ENCODE data around the gene CDH22.

Gene CDH22

DNA sequence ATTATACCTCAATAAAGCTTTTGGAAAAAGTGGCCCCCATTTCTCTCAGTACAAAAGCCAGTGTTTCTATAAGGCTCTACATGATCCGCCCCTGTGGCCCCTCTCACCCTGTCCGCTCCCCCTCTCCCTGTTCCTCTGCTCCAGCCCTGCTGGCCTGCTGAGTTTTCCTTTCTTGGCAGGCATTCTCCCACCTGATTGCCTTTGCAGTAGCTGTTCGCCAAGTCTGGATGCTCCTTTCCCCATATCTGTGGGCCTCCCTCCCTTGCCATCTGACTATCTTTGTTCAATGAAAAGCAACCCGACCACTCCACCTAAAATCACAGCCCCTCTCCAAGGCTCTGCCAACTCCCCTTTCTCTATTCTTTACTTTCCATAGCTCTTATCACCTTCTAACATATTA lies 33.2 kb downstream of the CDH22 start:
- TF ChIP-seq, protein P1, sequence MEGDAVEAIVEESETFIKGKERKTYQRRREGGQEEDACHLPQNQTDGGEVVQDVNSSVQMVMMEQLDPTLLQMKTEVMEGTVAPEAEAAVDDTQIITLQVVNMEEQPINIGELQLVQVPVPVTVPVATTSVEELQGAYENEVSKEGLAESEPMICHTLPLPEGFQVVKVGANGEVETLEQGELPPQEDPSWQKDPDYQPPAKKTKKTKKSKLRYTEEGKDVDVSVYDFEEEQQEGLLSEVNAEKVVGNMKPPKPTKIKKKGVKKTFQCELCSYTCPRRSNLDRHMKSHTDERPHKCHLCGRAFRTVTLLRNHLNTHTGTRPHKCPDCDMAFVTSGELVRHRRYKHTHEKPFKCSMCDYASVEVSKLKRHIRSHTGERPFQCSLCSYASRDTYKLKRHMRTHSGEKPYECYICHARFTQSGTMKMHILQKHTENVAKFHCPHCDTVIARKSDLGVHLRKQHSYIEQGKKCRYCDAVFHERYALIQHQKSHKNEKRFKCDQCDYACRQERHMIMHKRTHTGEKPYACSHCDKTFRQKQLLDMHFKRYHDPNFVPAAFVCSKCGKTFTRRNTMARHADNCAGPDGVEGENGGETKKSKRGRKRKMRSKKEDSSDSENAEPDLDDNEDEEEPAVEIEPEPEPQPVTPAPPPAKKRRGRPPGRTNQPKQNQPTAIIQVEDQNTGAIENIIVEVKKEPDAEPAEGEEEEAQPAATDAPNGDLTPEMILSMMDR (conservative IDR thresholded peaks at IDR 0.05; ENCODE audit: low read depth, low read length), result no peak
- H3K4me3 ChIP-seq (ENCODE audit: low read length), result no peak overlapping the region
- no peak for DNase-seq (ENCODE audit: low read depth)

- DNase-seq (ENCODE audit: low read depth), result no peak
- TF ChIP-seq, protein P1 (conservative IDR thresholded peaks at IDR 0.05; ENCODE audit: low read depth, low read length), result no peak
- no peak overlapping the region for H3K4me3 ChIP-seq (ENCODE audit: low read length)
Measured at GRCh38 chr20:46273717-46274116, 34.6 kb downstream of the CDH22 start.

GRCh38 chr20:46272389-46273047 lies 35.8 kb downstream of the CDH22 start:
- no peak for DNase-seq (ENCODE audit: low read depth)
- no peak overlapping the region for H3K4me3 ChIP-seq (ENCODE audit: low read length)
- TF ChIP-seq, protein P1 (conservative IDR thresholded peaks at IDR 0.05; ENCODE audit: low read depth, low read length), result no peak

DNA sequence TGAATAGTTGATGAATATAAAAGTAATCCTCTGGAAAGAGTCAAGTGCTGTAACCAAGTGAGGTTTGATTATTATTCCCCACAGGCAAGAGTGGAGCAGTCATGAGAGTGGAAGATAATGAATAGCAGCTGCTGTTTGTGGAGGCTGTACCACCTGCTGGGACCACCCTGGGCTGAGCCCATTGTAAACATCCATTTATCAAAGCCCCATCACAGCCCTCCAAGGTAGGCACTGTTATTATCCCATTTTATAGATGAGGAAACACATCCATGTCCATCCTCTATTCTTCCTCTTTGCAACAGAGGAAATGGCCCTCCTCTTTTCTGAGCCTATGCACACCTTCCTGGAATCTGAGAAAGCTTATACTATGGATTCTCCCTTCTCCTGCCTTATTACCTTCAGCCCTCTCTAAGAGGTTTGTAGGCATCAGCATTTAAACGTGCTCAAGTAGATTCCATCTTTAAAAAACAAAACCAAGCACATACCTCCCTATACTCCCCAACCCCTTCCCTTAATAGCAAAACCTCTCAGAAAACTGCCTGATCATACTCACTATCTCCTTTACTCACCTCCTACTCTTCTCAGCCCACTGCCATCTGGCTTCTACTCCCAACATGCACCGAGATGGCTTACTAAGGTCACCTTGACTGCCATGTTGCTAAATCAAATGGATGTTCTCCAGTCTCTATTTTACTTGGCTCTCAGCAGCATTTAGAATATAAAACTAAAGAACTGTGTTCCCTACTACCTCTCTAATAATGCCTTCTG lies 37.1 kb downstream of the CDH22 start:
- no peak for DNase-seq (ENCODE audit: low read depth)
- TF ChIP-seq, protein P1 (conservative IDR thresholded peaks at IDR 0.05; ENCODE audit: low read depth, low read length), result no peak
- H3K4me3 ChIP-seq (ENCODE audit: low read length), result no peak overlapping the region

DNA sequence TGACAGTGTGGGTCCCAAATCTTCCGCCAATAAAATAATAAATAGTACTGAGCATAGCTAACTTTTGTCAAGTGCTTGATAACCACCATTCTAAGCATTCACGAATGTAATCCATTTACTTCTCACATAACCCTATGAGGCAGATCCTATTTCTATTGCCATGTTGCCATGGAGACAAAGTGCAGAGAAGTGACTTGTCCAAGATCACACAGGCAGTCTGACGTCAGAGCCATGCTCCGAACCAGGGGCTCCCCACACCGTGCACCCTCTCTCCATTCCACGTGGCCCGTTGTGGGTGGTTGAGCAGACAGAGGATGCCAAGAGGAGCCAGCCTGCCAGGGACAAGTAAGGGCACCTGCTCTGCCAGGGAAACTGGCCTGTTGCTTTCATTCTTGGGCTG lies 38.9 kb downstream of the CDH22 start:
- H3K4me3 ChIP-seq (ENCODE audit: low read length), result no peak overlapping the region
- DNase-seq (ENCODE audit: low read depth), result no peak
- TF ChIP-seq, protein P1 (conservative IDR thresholded peaks at IDR 0.05; ENCODE audit: low read depth, low read length), result no peak

DNA sequence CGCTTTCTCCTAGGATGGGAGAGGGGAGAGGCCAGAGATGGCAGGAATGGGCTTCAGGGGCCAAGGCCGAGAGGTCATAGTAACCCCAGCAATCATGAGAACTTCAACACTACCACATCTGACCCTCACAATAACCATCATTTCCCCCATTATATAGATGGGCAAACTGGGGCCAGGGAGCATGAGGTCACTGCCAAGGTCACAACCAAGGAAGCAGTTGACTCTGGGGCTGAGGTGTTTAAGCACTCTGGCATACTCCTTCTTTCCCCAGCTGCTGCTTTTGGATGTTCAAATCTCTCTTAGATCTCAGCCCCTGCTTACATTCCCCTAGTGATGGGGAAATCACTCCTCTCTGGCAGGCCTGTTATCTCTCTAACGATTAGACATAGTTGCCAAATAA lies 39.6 kb downstream of the CDH22 start:
- no peak overlapping the region for H3K4me3 ChIP-seq (ENCODE audit: low read length)
- TF ChIP-seq, protein P1 (conservative IDR thresholded peaks at IDR 0.05; ENCODE audit: low read depth, low read length), result no peak
- no peak for DNase-seq (ENCODE audit: low read depth)

- DNase-seq (ENCODE audit: low read depth), result no peak
- TF ChIP-seq, protein P1 (conservative IDR thresholded peaks at IDR 0.05; ENCODE audit: low read depth, low read length), result no peak
- H3K4me3 ChIP-seq (ENCODE audit: low read length), result no peak overlapping the region
Measured at GRCh38 chr20:46268131-46268614, 40.1 kb downstream of the CDH22 start.
